HFFc6 (cell line): ENCODE measurements around the gene RNF157. TPM values are rescaled to one million over a fixed set of nuclear protein-coding genes. Genes with fewer than 3 reads are reported as not detected.

Source experiments
- DNase-seq: peaks from one replicate; pipeline ENCODE4 v3.0.0-alpha.2; 2018
- H3K27ac Mint-ChIP-seq: 2 replicates; pipeline ENCODE4 v1.8.0; 2020; ENCODE audit warnings: mild to moderate bottlenecking, mixed read lengths
- H3K27me3 Mint-ChIP-seq: 2 replicates; pipeline ENCODE4 v1.8.0; 2021; ENCODE audit warnings: mild to moderate bottlenecking, moderate library complexity, mixed read lengths; ENCODE audit not compliant: insufficient read depth
- H3K36me3 Mint-ChIP-seq: 2 replicates; pipeline ENCODE4 v1.8.0; 2021; ENCODE audit warnings: low read depth, mixed read lengths
- H3K4me1 Mint-ChIP-seq: 2 replicates; pipeline ENCODE4 v1.8.0; 2020; ENCODE audit warnings: low read depth, mixed read lengths
- H3K4me3 Mint-ChIP-seq: 2 replicates; pipeline ENCODE4 v1.8.0; 2020; ENCODE audit warnings: mild to moderate bottlenecking, moderate library complexity, mixed read lengths
- H3K9me3 Mint-ChIP-seq: 2 replicates; pipeline ENCODE4 v1.8.0; 2020; ENCODE audit warnings: mild to moderate bottlenecking, mixed read lengths
- CTCF ChIP-seq: fragments of 200-600 bp; sonication (generic); IDR thresholded peaks from 2 replicates; pipeline ENCODE4 v1.5.0; 2021; ENCODE audit warnings: antibody characterized with exemption, mild to moderate bottlenecking
- total RNA-seq, 6 experiments: library from RNA; stranded (reverse); fragmentation: NEBNext Ultra II Directional; extraction: Animal tissue kit (Norgen Biotek cat#: 25700); gene quantifications; 2 replicates in 1 of 6; 3 replicates in 5 of 6; pipeline ENCODE4 v1.2.3, GENCODE V29; 2021

The RNF157 gene
- total RNA-seq, 6 experiments from 2014 or later: 0.11 to 0.19 (median 0.18) TPM; not detected in 3

GRCh38 chr17:76174037-76174436 lies 66.3 kb downstream of the RNF157 start:
- Mint-ChIP-seq H3K4me3 (no peak overlapping the region), H3K27me3 (peaks cover 6% of the 10 kb centered on the region), H3K4me1 (no peaks in the 10 kb centered on the region), H3K9me3 (no peaks in the 10 kb centered on the region), H3K27ac (no peak overlapping the region), H3K36me3 (no peaks in the 10 kb centered on the region)
- no peak for DNase-seq
- TF ChIP-seq CTCF: no peak

GRCh38 chr17:76173474-76173873 lies 66.8 kb downstream of the RNF157 start:
- Mint-ChIP-seq H3K4me1 (no peaks in the 10 kb centered on the region), H3K27ac (no peak overlapping the region), H3K27me3 (peaks cover 8% of the 10 kb centered on the region), H3K36me3 (no peaks in the 10 kb centered on the region), H3K4me3 (no peak overlapping the region), H3K9me3 (no peaks in the 10 kb centered on the region)
- DNase-seq: no peak
- no peak for TF ChIP-seq CTCF

- Mint-ChIP-seq H3K36me3 (no peaks in the 10 kb centered on the region), H3K4me3 (no peak overlapping the region), H3K27me3 (peaks cover 11% of the 10 kb centered on the region), H3K4me1 (no peaks in the 10 kb centered on the region), H3K9me3 (no peaks in the 10 kb centered on the region), H3K27ac (no peak overlapping the region)
- no peak for TF ChIP-seq CTCF
- DNase-seq: no peak
Measured at GRCh38 chr17:76171706-76172105, 68.6 kb downstream of the RNF157 start.

GRCh38 chr17:76170114-76170513 lies 70.2 kb downstream of the RNF157 start:
- H3K9me3 Mint-ChIP-seq: no peaks in the 10 kb centered on the region
- TF ChIP-seq CTCF: no peak
- H3K4me1 Mint-ChIP-seq: peaks cover 6% of the 10 kb centered on the region; the same call in 1 of the 2 replicates
- DNase-seq: no peak
- no peaks in the 10 kb centered on the region for H3K36me3 Mint-ChIP-seq
- H3K4me3 Mint-ChIP-seq: no peak overlapping the region
- peaks cover 18% of the 10 kb centered on the region for H3K27me3 Mint-ChIP-seq
- no peak overlapping the region for H3K27ac Mint-ChIP-seq

- Mint-ChIP-seq H3K27ac (no peak overlapping the region), H3K9me3 (no peaks in the 10 kb centered on the region), H3K4me3 (no peak overlapping the region), H3K36me3 (no peaks in the 10 kb centered on the region), H3K27me3 (peaks cover 30% of the 10 kb centered on the region), H3K4me1 (peaks cover 6% of the 10 kb centered on the region; the same call in 1 of the 2 replicates)
- no peak for TF ChIP-seq CTCF
- DNase-seq: no peak
Measured at GRCh38 chr17:76166906-76167305, 73.4 kb downstream of the RNF157 start.

GRCh38 chr17:76166168-76166567 lies 74.1 kb downstream of the RNF157 start:
- H3K27me3 Mint-ChIP-seq: peaks cover 37% of the 10 kb centered on the region
- H3K27ac Mint-ChIP-seq: no peak overlapping the region

More at GRCh38 chr17:76166168-76166567, 74.1 kb downstream of the RNF157 start:
- Mint-ChIP-seq H3K9me3 (no peaks in the 10 kb centered on the region), H3K4me1 (peaks cover 6% of the 10 kb centered on the region; the same call in 1 of the 2 replicates), H3K36me3 (no peaks in the 10 kb centered on the region), H3K4me3 (no peak overlapping the region)
- TF ChIP-seq CTCF: no peak
- no peak for DNase-seq
